GM19455 (cell line): ENCODE measurements around the gene NDOR1.

Experiments
- ATAC-seq: cut with Tn5 transposase; IDR thresholded peaks from one replicate; pipeline ENCODE4 v1.9.1; 2021; ENCODE audit not compliant: unreplicated experiment

Gene NDOR1

GRCh38 chr9:137218754-137219271 lies 13.3 kb downstream of the NDOR1 start:
- ATAC-seq, result no peak

GRCh38 chr9:137219757-137220316 lies 14.3 kb downstream of the NDOR1 start:
- no peak for ATAC-seq

GRCh38 chr9:137220317-137221094 lies 15.0 kb downstream of the NDOR1 start:
- no peak for ATAC-seq

GRCh38 chr9:137221095-137221505 lies 15.6 kb downstream of the NDOR1 start:
- ATAC-seq, result no peak

GRCh38 chr9:137221506-137222111 lies 16.1 kb downstream of the NDOR1 start:
- ATAC-seq, result no peak

- ATAC-seq, result peak; percentile 3
These were observed 16.9 kb downstream of the NDOR1 start, which contains the start of gene RNF208 for GRCh38 chr9:137222190-137223077. TSS of gene RNF208 (minus strand) at chr9:137222240. CDS start at chr9:137221212, 1,028 bp downstream.

- peak; percentile 74 for ATAC-seq
These were observed 17.8 kb downstream of the NDOR1 start for GRCh38 chr9:137223078-137223970.

- no peak for ATAC-seq
These were observed 19.6 kb downstream of the NDOR1 start, which contains the start of gene CYSRT1 for GRCh38 chr9:137224830-137225694. TSS of gene CYSRT1 (plus strand) at chr9:137225174. CDS start at chr9:137225622, 448 bp downstream.

GRCh38 chr9:137225699-137226331 lies 20.3 kb downstream of the NDOR1 start:
- ATAC-seq, result no peak

GRCh38 chr9:137226338-137227053 lies 21.0 kb downstream of the NDOR1 start:
- ATAC-seq, result no peak

- no peak for ATAC-seq
These were observed 21.8 kb downstream of the NDOR1 start, which contains the start of gene RNF224 for GRCh38 chr9:137227054-137227852. TSS of gene RNF224 (plus strand) at chr9:137227502. CDS start at chr9:137228336, 834 bp downstream.

GRCh38 chr9:137227853-137228505 lies 22.5 kb downstream of the NDOR1 start:
- no peak for ATAC-seq

GRCh38 chr9:137228506-137228967 lies 23.0 kb downstream of the NDOR1 start:
- ATAC-seq, result no peak

GRCh38 chr9:137228968-137229896 lies 23.7 kb downstream of the NDOR1 start:
- no peak for ATAC-seq
